WERI-Rb-1 (cell line): ENCODE data around the gene PRKAG3.

Experiments
- DNase-seq: peaks from one replicate; pipeline ENCODE4 v3.0.0-alpha.2; 2020
- H3K27ac ChIP-seq: fragments of 250-450 bp; sonication (Bioruptor Pico); 2 replicates; pipeline ENCODE4 v1.5.1; 2020; ENCODE audit warnings: mild to moderate bottlenecking, moderate library complexity
- H3K27me3 ChIP-seq: fragments of 250-450 bp; sonication (Bioruptor Pico); 2 replicates; pipeline ENCODE4 v1.5.1; 2021; ENCODE audit warnings: mild to moderate bottlenecking, low read depth, moderate library complexity; ENCODE audit not compliant: insufficient read depth, severe bottlenecking
- H3K36me3 ChIP-seq: fragments of 250-450 bp; sonication (Bioruptor Pico); 2 replicates; pipeline ENCODE4 v1.5.1; 2020; ENCODE audit warnings: mild to moderate bottlenecking, moderate library complexity
- H3K4me3 ChIP-seq: 2 replicates; pipeline ENCODE4 v1.5.1; 2011; ENCODE audit warnings: low read depth, mild to moderate bottlenecking, control low read depth, low read length
- H3K9me3 ChIP-seq: fragments of 250-450 bp; sonication (Bioruptor Pico); 2 replicates; pipeline ENCODE4 v1.5.1; 2021; ENCODE audit warnings: mild to moderate bottlenecking, moderate library complexity; ENCODE audit not compliant: severe bottlenecking
- TF ChIP-seq, protein P1 (sequence below): IDR thresholded peaks from 2 replicates; pipeline ENCODE4 v1.5.1; 2011; ENCODE audit warnings: low read depth, mild to moderate bottlenecking, control low read depth, inconsistent platforms, low read length

The PRKAG3 gene

DNA sequence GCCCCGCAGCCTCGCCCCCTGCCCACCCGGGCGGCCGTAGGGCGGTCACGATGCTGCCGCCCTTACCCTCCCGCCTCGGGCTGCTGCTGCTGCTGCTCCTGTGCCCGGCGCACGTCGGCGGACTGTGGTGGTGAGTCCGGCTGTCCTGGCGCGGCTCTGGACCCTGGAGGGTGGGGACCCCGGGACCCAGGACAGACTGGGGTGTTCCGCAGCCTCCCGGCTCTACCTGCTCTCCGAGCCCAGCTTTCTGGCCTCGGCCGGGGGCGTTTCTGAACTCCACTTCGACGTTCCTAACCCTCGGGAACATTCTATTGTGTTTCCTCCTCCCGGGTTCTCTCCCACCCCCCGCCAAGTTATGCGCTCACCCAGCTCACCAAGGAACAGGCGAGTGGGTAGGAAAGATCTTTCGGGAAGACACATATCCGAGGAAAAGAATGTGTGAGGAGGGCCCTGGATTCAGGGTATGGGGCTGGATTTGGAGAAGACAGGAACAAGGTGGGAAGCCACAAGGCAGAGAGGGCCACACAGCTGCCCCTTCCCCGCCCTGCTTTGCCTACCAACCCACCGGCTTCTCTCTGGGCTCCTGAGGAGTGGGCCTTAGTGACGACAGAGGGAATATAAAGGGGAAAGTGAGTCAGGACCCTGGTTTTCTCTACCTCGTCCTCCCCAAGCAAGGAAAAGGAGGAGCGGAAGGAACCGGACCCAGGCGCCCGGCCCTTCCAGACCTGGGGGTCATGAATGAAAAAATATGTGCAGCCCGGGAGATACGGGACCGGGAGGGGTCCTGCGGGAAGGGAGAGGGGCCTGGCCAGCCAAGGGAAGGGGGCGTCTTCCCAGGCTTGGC, 28.6 kb upstream of the PRKAG3 start:
- Histone ChIP-seq H3K27ac (no peak overlapping the region), H3K9me3 (no peaks in the 10 kb centered on the region), H3K36me3 (no peaks in the 10 kb centered on the region), H3K4me3 (peak overlapping the region; percentile 56), H3K27me3 (peaks cover 18% of the 10 kb centered on the region)
- DNase-seq = no peak
- TF ChIP-seq, protein P1, sequence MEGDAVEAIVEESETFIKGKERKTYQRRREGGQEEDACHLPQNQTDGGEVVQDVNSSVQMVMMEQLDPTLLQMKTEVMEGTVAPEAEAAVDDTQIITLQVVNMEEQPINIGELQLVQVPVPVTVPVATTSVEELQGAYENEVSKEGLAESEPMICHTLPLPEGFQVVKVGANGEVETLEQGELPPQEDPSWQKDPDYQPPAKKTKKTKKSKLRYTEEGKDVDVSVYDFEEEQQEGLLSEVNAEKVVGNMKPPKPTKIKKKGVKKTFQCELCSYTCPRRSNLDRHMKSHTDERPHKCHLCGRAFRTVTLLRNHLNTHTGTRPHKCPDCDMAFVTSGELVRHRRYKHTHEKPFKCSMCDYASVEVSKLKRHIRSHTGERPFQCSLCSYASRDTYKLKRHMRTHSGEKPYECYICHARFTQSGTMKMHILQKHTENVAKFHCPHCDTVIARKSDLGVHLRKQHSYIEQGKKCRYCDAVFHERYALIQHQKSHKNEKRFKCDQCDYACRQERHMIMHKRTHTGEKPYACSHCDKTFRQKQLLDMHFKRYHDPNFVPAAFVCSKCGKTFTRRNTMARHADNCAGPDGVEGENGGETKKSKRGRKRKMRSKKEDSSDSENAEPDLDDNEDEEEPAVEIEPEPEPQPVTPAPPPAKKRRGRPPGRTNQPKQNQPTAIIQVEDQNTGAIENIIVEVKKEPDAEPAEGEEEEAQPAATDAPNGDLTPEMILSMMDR = no peak

DNA sequence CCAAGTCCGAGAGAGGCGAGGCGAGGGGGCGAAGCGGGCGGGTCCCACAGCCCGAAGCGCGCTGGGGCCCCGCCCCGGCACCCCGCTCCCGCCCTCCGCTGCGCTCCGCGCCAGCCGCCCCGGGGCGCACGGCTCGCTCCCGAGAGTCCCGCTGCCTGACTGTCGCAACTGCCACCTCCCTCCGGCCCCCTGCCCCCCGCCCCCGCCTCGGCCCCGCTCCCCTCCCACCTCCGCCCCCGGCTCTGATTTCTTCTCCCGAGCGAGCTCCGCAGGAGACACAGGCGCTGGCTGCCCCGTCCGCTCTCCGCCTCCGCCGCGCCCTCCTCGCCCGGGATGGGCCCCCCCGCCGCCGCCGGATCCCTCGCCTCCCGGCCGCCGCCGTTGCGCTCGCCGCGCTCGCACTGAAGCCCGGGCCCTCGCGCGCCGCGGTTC, 28.0 kb upstream of the PRKAG3 start, which contains the start of gene WNT6:
Gene WNT6, plus strand, starts transcription at position 250 of the 432 bp plus-strand sequence. CDS start 233 bp downstream, outside the sequence.
- Histone ChIP-seq H3K27me3 (peaks cover 18% of the 10 kb centered on the region), H3K27ac (no peak within 1 kb of the TSS)

DNA sequence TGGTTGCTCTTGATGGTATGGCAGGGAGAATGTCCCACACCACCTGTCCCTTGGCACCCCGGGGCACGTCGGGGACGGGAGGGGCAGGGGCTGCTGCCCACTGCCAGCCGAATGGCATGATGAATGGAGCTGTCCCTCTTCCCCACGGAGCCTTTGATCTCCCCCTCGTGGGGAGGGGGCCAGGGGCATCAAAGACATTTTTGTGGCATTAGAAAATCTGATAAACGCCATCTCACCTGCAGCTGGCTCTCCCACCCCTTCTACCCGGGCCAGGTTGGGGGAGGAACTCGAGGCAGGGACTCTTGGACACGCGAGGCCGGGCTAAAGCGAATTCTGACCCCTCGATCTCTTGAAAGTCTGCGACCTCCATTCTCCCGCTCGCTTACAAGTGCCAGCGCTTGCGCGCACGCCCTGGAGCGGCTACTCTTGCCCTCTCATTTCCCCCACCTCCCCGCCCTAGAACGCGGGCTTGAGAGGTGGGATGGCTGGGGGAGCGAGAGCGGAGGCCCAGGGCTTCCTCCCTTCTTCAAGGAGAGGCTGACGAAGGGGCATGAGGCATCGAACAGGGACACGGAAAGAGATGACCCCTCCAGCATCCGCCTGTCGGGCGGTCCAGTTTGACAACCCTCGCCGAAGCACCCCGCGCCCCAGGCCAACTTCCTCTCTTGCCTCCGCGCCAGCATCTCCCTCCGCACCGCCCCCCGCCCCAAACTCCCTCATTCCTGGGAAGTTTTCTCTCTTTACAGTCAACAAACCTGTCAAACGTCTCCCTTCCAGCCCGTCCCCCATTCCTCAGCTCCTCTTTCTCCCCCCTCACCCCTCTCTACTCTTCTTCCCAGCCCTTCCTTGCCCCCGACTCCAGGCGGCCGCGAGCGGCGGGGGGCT, 27.3 kb upstream of the PRKAG3 start:
- Histone ChIP-seq H3K27ac (no peak overlapping the region), H3K9me3 (no peaks in the 10 kb centered on the region), H3K4me3 (peak overlapping the region; percentile 41), H3K27me3 (peaks cover 18% of the 10 kb centered on the region), H3K36me3 (no peaks in the 10 kb centered on the region)
- no peak for DNase-seq
- TF ChIP-seq, protein P1 = no peak

More for the DNA sequence above, 28.0 kb upstream of the PRKAG3 start, which contains the start of gene WNT6:
- DNase-seq = no peak
- Histone ChIP-seq H3K36me3 (no peaks in the 10 kb centered on the region), H3K9me3 (no peaks in the 10 kb centered on the region), H3K4me3 (peak within 1 kb of the TSS; percentile 56)
- TF ChIP-seq, protein P1 = no peak

DNA sequence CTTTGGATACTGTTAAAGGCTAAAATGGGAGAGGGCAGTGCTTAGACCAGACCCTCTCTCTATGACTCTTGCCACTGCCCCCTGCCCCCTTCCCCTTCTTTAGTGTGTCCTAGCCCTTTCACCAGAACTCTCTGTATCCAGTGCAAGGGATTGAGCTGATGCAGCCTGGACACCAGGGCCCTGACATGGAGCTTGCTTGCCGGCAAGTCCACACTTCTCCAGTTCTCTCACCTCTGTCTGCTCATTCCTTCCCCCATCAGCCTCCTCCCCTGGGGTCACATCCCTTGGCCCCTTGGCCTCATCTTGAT, 26.5 kb upstream of the PRKAG3 start:
- TF ChIP-seq, protein P1 = no peak
- Histone ChIP-seq H3K27ac (no peak overlapping the region), H3K27me3 (peaks cover 18% of the 10 kb centered on the region), H3K36me3 (no peaks in the 10 kb centered on the region), H3K9me3 (no peaks in the 10 kb centered on the region), H3K4me3 (no peak overlapping the region)
- DNase-seq = no peak

DNA sequence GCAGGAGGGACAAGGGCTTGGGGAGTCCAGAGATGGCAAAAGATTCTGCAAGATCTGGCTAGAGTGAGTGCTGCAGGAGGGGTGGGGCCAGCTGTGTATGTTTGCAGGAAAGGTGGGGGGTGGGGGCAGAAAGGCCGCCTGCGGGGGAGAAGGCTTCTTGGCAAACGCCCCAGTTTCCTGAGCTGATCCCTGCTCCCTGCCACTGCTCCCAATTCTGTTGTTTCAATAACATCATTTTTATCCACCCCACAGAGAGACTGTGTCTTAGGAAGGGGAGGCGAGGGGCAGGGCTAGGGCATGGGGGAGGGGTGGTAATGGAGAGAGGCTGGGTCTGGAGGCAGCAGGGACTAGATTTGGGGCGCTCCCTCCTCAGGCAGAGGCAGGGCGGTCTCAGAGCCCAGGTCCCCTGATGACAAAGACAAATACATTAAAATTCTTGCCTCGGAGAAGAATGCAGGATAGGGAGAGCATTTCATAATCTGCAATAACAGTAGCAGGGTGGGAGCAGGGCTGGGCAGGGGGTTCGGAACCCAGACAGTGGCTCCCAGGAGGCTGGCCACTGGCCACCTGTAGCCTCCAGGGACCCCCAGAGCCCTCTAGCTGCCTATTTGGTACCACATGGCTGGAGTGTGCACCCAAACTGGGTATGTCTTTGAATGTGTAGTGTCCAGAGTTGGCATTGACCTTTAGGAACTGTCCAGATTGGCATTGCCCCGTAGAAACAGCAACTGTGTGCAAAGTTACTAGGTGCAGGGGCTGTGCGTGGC, 26.0 kb upstream of the PRKAG3 start:
- TF ChIP-seq, protein P1 = no peak
- no peak overlapping the region for H3K27ac ChIP-seq
- no peak for DNase-seq

More for the DNA sequence above, 26.0 kb upstream of the PRKAG3 start:
- Histone ChIP-seq H3K36me3 (no peaks in the 10 kb centered on the region), H3K4me3 (no peak overlapping the region), H3K9me3 (no peaks in the 10 kb centered on the region), H3K27me3 (peaks cover 18% of the 10 kb centered on the region)
